K562 (cell line): ENCODE measurements around the gene ZCCHC24. TPM values are rescaled to one million over a fixed set of nuclear protein-coding genes. Genes with fewer than 3 reads are reported as not detected.

ENCODE experiments used
- BDP1 ChIP-seq: IDR thresholded peaks from 3 replicates; pipeline ENCODE4 v1.6.1; 2011; ENCODE audit not compliant: insufficient read length, insufficient read depth
- NR2C2 ChIP-seq, 2 experiments: fragments of 200-800 bp in 1 of 2; sonication (Bioruptor generic) in 1 of 2; sonication (generic) in 1 of 2; formaldehyde crosslinking in 1 of 2; IDR thresholded peaks; 2 replicates each; pipeline versions ENCODE4 v1.6.1 to v1.8.0; 2016 to 2022; ENCODE audit warnings: mild to moderate bottlenecking in 1 of 2, missing compliant biosample characterization in 1 of 2, missing genetic modification characterization in 1 of 2, missing genetic modification reagents in 1 of 2
- SMARCB1 ChIP-seq: IDR thresholded peaks from 2 replicates; pipeline ENCODE4 v1.6.1; 2011; ENCODE audit warnings: improper control_type of control experiment, low read depth; ENCODE audit not compliant: insufficient read length
- TCF7L2 ChIP-seq: fragments of 150-350 bp; IDR thresholded peaks from 2 replicates; pipeline ENCODE4 v1.6.1; 2016; ENCODE audit warnings: low read depth, mild to moderate bottlenecking, low read length, moderate library complexity
- TSC22D4 ChIP-seq: fragments of 450-650 bp; IDR thresholded peaks from 2 replicates; pipeline ENCODE4 v1.6.1; 2016; ENCODE audit warnings: missing genetic modification characterization, missing biosample characterization, control low read depth
- ZFP36 ChIP-seq: fragments of 150-350 bp; IDR thresholded peaks from 2 replicates; pipeline ENCODE4 v1.6.1; 2018; ENCODE audit warnings: low read length, low read depth; ENCODE audit not compliant: partially characterized antibody
- polyA plus RNA-seq, 8 experiments: library from polyadenylated mRNA; depleted of rRNA in 4 of 8; stranded (reverse) in 5 of 8; unstranded in 3 of 8; fragments of >200 nt; fragmentation: Nextera tagmentation in 2 of 8; fragmentation: Illumina TruSeq in 1 of 8; extraction: Ambion mirVana in 2 of 8; extraction: Trizol in 1 of 8; gene quantifications; 2 replicates each; pipeline versions ENCODE4 v1.2.1 to v1.2.3, GENCODE V29; 2011 to 2014; ENCODE audit warnings: inconsistent platforms in 1 of 8, missing spikeins in 1 of 8
- total RNA-seq, 7 experiments: library from RNA; depleted of rRNA in 6 of 7; stranded (reverse); fragments of >200 nt in 6 of 7; fragmentation: Illumina TruSeq in 2 of 7; extraction: Trizol in 2 of 7; gene quantifications; 2 replicates each; pipeline versions ENCODE4 v1.2.1 to v1.2.3, GENCODE V29; 2011 to 2021; ENCODE audit warnings: low replicate concordance in 1 of 7
- TF ChIP-seq, protein P1 (sequence below): fragments of 450-650 bp; IDR thresholded peaks from 2 replicates; pipeline ENCODE4 v1.6.1; 2016; ENCODE audit warnings: mild to moderate bottlenecking, moderate library complexity
- TF ChIP-seq, protein P2 (sequence below): fragments of 450-650 bp; IDR thresholded peaks from 2 replicates; pipeline ENCODE4 v1.6.1; 2017; ENCODE audit warnings: antibody characterized with exemption

The ZCCHC24 gene
- total and polyA plus RNA-seq, 9 of the 15 experiments (the other 6 are each of a cell fraction or from before 2014, with no cell fraction given): 0.84 to 11.0 (median 4.6) TPM

DNA sequence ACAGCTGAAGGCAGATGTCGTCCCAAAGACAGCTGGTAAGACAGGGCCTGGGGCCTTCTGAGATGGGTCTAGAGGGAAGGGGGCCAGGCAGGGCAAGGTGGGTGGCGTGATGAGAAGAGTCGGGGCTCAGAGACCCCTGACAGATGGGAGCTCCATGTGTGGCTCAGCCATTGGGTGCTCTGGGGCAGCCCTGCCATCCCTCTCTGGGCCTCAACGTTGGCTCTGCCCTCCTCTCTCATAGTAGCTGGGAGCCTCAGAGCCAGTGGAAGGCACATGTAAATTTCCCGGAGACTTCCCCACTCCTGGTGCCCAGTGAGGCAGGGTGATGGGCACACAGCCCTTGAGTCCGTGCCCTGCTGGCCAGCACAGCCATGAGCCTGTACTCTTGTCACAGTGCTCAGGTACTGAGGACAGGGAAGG is 96.3 kb downstream of the ZCCHC24 start (continued):
- TF ChIP-seq, protein P1, sequence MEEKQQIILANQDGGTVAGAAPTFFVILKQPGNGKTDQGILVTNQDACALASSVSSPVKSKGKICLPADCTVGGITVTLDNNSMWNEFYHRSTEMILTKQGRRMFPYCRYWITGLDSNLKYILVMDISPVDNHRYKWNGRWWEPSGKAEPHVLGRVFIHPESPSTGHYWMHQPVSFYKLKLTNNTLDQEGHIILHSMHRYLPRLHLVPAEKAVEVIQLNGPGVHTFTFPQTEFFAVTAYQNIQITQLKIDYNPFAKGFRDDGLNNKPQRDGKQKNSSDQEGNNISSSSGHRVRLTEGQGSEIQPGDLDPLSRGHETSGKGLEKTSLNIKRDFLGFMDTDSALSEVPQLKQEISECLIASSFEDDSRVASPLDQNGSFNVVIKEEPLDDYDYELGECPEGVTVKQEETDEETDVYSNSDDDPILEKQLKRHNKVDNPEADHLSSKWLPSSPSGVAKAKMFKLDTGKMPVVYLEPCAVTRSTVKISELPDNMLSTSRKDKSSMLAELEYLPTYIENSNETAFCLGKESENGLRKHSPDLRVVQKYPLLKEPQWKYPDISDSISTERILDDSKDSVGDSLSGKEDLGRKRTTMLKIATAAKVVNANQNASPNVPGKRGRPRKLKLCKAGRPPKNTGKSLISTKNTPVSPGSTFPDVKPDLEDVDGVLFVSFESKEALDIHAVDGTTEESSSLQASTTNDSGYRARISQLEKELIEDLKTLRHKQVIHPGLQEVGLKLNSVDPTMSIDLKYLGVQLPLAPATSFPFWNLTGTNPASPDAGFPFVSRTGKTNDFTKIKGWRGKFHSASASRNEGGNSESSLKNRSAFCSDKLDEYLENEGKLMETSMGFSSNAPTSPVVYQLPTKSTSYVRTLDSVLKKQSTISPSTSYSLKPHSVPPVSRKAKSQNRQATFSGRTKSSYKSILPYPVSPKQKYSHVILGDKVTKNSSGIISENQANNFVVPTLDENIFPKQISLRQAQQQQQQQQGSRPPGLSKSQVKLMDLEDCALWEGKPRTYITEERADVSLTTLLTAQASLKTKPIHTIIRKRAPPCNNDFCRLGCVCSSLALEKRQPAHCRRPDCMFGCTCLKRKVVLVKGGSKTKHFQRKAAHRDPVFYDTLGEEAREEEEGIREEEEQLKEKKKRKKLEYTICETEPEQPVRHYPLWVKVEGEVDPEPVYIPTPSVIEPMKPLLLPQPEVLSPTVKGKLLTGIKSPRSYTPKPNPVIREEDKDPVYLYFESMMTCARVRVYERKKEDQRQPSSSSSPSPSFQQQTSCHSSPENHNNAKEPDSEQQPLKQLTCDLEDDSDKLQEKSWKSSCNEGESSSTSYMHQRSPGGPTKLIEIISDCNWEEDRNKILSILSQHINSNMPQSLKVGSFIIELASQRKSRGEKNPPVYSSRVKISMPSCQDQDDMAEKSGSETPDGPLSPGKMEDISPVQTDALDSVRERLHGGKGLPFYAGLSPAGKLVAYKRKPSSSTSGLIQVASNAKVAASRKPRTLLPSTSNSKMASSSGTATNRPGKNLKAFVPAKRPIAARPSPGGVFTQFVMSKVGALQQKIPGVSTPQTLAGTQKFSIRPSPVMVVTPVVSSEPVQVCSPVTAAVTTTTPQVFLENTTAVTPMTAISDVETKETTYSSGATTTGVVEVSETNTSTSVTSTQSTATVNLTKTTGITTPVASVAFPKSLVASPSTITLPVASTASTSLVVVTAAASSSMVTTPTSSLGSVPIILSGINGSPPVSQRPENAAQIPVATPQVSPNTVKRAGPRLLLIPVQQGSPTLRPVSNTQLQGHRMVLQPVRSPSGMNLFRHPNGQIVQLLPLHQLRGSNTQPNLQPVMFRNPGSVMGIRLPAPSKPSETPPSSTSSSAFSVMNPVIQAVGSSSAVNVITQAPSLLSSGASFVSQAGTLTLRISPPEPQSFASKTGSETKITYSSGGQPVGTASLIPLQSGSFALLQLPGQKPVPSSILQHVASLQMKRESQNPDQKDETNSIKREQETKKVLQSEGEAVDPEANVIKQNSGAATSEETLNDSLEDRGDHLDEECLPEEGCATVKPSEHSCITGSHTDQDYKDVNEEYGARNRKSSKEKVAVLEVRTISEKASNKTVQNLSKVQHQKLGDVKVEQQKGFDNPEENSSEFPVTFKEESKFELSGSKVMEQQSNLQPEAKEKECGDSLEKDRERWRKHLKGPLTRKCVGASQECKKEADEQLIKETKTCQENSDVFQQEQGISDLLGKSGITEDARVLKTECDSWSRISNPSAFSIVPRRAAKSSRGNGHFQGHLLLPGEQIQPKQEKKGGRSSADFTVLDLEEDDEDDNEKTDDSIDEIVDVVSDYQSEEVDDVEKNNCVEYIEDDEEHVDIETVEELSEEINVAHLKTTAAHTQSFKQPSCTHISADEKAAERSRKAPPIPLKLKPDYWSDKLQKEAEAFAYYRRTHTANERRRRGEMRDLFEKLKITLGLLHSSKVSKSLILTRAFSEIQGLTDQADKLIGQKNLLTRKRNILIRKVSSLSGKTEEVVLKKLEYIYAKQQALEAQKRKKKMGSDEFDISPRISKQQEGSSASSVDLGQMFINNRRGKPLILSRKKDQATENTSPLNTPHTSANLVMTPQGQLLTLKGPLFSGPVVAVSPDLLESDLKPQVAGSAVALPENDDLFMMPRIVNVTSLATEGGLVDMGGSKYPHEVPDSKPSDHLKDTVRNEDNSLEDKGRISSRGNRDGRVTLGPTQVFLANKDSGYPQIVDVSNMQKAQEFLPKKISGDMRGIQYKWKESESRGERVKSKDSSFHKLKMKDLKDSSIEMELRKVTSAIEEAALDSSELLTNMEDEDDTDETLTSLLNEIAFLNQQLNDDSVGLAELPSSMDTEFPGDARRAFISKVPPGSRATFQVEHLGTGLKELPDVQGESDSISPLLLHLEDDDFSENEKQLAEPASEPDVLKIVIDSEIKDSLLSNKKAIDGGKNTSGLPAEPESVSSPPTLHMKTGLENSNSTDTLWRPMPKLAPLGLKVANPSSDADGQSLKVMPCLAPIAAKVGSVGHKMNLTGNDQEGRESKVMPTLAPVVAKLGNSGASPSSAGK: no peak
- TF ChIP-seq BDP1 (no peak), TSC22D4 (tag) (no peak), SMARCB1 (no peak), NR2C2 (CRISPR knock-in tag; IDR thresholded peaks at IDR 0.05) (0 out of 2 replicates have a peak, but pooled peaks have one; percentile 32), NR2C2 (tag; IDR thresholded peaks at IDR 0.05) (no peak), ZFP36 (no peak), TCF7L2 (no peak)
- TF ChIP-seq, protein P2, sequence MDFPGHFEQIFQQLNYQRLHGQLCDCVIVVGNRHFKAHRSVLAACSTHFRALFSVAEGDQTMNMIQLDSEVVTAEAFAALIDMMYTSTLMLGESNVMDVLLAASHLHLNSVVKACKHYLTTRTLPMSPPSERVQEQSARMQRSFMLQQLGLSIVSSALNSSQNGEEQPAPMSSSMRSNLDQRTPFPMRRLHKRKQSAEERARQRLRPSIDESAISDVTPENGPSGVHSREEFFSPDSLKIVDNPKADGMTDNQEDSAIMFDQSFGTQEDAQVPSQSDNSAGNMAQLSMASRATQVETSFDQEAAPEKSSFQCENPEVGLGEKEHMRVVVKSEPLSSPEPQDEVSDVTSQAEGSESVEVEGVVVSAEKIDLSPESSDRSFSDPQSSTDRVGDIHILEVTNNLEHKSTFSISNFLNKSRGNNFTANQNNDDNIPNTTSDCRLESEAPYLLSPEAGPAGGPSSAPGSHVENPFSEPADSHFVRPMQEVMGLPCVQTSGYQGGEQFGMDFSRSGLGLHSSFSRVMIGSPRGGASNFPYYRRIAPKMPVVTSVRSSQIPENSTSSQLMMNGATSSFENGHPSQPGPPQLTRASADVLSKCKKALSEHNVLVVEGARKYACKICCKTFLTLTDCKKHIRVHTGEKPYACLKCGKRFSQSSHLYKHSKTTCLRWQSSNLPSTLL: no peak
